Activated CD8-positive, alpha-beta memory T cell treated with anti-CD3 and anti-CD28 coated beads, Interleukin-2, amount 50 U/mL, for 24 hours (primary cell): ENCODE measurements around the gene FKBP1A.

Experiments
- DNase-seq: peaks from one replicate; pipeline ENCODE4 v3.0.0-alpha.2; 2020; ENCODE audit errors: extremely low read depth

The FKBP1A gene

GRCh38 chr20:1319051-1319450 lies 73.8 kb downstream of the FKBP1A start:
- no peak for DNase-seq
